ENCODE results near the gene TOP3A.

Gene TOP3A

DNA sequence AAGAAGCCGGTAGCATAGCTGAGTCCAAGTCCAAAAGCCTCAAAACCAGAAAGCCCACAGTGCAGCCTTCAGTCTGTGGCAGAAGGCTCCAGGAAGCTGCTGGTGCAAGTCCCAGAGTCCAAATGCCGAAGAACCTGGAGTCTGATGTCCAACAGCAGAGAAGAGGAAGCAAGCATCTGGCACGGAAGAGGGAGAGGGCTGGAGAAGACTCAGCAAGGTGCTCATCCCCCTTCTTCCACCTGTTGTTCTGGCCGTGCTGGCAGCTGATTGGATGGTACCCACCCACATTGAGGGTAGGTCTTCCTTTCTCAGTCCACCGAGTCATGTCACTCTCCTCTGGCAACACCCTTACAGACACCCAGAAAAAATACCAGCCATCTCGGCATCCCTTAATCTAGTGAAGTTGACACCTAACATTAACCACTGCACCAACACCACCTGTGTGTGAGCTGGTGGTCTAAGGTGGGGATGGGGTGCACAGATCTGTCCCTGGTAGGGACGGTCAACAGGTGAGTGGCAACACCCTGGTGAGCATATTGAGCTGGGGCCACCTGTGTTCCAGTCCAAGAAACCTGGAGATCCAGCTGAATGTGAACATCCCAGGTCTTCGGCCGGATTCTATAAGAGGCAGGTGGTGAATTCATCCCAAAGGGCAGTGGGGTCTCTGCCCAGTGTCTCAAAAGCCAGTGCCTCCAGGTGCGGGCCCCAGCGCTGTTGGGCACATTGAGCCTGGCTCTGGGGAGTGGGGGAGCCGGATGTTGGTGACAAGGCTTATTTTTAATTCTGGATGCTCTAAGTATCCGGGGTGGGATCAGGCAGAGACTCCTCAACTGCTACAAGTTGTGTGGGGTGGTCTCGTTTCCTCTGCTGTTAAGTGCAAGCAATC, 44.5 kb downstream of the TOP3A start:
- DNase-seq = no peak

DNA sequence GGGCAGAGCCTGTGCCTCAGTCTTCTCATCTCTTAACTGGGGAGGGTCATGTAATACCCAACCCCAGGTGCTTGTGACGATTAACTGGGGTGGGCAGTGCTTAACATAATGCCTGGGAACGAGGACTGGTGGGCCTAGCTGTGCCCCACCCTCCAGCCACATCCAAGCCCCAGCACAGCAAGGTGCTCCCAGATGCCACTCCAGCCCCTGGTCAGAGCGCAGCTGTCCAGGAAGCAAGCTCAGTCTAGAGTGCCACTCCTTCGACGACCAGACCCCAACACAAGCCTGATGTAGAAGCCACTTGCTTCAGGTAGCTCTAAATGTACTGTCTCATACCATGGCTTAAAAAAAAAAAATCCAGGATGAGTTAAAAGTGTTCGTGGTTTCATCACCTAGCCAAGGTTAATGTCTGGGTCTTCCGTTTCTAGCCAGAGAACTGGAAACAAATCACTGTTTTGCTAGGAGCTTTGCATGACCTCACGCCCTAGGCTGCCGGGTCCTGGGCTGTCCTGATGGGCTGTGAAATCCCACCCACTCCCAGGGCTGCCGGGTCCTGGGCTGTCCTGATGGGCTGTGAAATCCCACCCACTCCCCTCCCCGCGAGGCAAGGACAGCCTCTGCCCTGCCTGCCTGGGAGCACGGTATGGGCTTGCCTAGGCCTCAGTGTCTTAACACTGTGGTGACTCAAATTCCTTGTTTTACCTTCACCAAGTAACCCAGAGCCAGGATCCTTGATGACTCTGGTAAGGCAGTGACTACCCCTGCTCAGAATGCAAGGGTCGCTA, 46.7 kb downstream of the TOP3A start:
- no peak for DNase-seq

DNA sequence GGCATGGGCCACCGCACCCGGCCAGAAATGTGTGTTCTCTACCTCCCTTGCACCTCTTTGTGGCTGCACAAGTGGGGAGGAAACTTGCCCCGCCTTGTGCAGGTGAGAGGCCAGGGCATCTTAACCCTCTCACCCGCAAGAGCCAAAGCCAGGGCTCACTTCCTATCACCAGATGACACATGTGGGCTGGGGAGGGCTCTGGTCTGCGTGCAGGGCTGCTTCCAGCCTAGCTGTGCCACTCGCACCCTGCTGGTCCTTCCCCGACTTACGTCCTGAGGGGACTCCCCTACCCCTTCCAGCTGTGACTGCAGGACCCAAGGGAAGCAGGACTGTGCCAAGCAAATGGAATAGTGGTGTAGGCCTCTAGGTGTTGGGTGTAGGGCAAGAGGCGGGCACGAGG, 47.4 kb downstream of the TOP3A start:
- DNase-seq = no peak

DNA sequence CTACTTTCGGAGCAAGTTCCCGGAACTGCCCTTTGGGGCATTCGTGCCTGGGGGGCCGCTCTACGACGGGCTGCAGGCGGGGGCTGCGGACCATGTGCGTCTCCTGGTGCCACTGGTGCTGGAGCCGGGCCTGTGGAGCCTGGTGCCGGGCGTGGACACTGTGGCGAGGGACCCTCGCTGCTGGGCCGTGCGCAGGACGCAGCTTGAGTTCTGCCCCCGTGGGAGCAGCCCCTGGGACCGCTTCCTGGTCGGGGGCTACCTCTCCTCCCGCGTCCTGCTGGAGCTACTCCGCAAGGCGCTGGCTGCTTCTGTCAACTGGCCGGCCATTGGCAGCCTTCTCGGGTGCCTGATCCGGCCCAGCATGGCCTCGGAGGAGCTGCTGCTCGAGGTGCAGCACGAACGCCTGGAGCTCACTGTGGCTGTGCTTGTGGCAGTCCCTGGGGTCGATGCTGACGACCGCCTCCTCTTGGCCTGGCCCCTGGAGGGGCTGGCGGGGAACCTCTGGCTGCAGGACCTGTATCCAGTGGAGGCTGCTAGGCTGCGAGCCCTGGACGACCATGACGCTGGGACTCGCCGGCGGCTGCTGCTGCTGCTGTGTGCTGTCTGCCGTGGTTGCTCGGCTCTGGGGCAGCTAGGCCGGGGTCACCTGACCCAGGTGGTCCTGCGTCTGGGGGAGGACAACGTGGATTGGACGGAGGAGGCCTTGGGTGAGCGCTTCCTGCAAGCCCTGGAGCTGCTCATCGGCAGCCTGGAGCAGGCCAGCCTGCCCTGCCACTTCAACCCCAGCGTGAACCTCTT, 50.7 kb downstream of the TOP3A start:
- DNase-seq = no peak

DNA sequence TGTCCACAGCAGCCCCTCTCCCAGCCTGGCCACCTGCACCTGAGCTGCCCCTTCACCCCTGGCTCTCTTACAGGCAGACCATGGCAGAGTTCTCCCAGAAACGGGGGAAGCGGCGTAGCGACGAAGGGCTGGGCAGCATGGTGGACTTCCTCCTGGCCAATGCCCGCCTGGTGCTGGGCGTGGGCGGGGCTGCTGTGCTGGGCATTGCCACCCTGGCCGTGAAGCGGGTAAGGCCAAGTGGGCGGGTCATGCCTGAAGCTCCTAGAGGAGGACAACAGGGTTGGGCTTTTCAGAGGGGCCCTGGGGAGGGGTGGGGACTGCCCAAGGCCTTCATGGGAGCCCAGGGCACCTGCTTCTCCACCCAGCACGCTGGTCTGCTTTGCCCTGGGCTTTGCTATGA, 52.2 kb downstream of the TOP3A start:
- DNase-seq = no peak

DNA sequence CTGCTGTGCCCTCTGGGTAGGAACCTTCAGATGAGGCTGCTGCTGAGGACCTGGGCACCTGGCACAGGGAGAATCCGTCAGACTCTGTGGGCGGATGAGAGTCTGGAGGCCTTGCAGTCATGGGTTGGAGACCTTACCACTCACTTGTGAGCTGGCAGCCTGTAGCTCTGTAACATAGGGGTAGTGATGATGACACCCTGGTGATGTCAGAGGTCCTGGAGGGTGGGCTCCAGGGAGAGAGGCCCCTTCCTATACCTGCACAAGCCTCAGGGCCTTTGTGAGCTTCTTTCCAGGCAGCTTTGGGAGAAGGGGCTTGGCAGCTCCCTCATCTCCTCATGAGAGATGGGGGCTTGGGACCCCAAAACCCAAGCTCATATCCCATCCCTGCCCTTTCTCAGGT, 52.7 kb downstream of the TOP3A start:
- DNase-seq = no peak

DNA sequence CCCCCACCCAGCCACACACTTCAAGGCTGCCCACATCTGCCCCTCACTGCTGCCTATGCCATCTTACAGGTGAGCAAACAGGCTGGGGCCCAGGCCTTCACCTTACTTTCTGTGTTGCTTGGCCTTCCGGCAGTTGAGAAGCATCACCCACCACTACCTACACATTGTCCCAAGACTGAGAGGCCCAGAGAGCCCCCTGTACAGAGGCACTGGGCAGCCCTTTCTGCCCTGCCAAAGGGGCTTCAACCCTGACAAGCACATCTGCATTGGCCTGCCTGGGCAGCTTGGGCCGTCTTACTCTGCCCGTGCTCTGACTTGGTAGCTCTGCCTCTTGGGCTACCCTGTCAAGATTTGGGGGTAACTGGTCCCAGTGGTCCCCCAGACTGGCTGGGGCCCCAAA, 53.1 kb downstream of the TOP3A start:
- DNase-seq = no peak

DNA sequence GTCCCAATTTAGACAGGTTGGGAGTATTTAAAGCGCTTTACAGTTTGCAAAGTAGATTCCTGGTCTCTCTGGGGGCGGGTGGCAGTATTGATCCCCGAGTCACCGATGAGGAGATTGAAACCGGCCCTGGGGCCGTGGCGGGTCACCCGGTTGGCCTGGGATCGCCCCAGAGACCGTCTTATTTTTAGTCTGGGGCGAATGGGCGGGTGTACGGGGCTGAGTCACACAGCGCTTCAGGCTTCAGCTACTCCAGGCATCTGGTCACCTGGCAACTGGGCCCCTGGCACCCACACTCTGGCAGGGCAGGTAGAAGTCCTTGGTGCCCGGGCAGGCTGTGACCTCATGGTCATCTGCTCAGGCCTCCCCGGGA, 53.7 kb downstream of the TOP3A start:
- peak; percentile 47 for DNase-seq

DNA sequence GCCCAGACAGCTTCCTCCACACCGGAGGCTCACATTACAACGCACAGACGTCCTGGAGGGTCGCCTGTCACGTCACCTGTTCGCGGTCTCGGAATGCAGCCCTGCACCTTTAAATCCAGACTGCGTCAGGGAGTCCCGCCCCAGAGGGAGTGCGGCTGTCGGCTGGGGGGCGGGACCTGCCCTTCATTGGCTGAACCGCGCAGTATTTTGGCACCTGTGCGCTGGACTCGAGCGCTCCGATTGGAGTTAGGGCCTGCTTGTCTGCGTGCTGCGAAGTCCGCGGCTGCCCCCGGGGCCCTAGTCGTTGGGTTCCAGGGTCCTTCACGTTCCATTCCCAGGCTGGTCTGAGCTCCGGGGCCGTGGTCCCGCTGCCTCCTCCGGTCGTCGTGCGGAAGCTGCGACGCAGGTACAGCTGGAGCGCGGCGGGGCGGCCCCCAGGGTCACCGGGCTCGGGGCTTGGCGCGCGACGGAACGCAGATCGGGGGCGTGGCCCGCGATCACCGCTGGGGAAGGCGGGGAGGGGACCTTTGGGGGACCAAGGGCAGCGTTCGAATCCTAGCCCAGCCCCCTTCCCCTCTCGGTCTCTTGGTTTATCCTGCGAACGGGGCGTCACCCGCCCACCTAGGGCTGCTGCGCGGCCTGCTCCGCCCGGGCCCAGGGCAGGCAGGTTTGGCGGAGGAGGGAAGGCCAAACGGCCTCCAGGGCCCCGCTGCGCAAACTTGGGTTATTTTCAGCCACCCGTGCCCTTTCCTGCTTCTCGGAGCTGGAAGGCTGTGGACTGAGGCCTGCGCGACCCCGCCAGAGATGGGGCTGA, 54.3 kb downstream of the TOP3A start, which contains the start of gene MIEF2:
Gene MIEF2, plus strand, starts transcription at position 331 of the 814 bp plus-strand sequence. CDS start 2,059 bp downstream, outside the sequence.
- peak; percentile 91 for DNase-seq

DNA sequence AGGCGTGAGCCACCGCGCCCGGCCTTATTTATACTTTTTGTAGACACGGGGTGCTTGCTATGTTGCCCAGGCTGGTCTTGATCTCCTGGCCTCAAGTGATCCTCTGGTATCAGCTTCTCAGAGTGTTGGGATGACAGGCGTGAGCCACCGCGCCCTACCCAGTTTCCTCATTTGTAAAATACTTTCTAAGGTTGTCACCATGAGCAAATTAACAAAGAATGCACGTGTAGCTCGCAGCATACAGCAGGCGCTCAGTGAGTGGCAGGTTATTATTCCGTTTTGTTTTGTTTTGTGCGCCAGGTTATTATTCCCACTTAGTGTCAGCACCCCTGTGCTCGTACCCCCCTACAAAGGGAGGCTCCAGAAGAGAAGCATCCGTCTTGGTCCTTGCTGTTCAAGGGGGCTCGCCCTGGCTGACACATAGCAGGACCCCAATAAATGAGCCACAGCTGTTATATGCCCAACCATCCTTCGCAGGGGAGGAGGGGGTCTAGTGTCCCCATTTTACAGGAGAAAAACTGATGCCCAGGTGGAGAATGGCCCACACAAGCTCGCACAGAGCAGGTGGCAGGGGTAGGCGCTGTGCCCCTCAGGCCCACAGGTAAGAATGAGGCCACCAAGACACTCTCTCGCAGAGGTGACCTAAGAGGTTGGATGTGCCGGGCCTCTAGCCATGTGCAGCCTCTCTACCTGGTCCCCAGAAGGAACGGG, 55.0 kb downstream of the TOP3A start:
- no peak for DNase-seq

DNA sequence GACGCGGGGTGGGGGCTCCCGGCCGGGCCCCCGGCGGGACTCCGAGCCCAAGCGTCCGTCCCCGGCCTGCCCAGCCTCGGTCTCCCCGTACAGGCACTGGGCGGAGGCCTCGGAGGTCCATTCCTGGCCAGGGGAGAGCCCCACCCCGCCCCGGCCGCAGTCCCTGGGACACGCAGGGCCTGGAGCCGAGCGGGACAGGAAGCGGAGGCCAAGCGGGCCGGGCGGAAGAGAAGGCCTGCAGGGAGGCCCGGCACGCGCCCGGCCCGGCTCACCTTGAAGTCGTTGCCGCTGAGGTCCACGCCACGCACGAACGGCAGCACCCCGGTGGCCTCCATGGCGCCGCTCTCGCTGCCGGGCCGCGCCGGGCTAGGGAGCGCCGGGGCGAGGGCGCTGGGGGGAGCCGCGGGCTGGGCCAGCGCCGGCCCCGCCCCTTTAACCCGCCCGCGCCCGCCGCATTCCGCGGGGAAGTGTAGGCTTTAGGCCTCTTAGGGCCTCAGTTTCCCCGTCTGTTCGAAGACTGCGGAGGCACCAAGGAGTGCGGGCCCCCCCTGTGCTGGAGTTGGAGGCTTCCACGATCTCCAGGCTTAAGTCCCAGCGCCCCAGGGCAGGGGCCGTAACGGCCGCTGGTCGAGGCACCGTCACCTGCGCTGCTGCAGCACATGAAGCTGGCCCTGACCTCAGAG, 56.3 kb downstream of the TOP3A start, which contains the start of gene FLII:
Gene FLII, minus strand, starts transcription at position 383 of the 683 bp plus-strand sequence. Its CDS starts 48 bp downstream, at position 335.
- DNase-seq = peak; percentile 69

DNA sequence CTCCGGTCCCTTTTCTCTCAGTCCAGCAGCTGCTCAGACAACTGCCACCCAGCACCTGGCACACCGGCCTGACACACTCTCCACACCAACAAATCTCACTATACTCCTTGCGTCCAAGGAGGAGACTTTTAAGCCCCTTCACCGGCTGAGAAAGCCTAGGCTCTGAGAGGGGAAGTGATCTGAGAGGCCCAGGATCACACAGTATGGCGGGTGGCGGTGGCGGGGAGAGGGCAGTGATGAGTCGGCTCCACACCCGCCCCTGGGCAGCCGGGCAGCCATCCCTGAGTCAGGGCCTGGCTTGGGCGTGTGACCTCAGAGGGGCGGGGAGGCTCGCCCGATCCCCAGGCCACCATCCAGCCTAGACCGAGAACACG, 56.8 kb downstream of the TOP3A start:
- DNase-seq = peak; percentile 78

DNA sequence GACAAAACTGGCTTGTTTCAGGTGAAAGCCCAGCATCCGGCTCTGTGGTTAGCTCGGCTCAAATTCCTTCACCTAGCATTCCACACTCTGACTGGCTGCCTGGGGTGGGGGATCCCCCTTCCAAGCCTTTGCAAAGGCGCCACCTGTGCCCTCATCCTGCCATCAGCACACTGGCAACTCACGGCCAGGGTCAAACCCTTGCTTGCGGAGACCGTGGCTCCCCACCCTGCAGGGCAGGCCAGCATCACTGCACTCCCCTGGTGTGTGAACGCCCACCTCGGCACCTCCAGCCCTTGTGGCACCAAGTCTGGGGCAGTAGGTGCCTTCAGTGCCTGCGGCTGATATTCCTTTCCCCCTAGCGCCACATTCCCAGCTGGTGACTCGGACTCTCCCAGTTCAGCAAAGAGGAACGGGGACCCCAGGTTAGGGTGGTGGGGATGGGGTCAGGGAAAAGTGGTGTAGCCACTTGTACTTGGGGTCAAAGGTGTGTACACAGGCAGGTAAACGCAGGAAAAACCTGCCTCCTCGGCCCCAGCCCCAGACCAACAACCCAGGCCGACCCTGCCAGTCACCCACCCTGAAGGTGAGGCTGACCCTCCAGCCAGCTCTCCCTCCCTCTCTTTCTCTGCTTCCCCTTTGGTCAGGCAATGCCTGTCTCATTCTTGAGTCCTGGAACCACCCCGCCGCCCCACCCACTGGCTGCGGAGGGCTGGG, 57.4 kb downstream of the TOP3A start:
- DNase-seq = no peak

DNA sequence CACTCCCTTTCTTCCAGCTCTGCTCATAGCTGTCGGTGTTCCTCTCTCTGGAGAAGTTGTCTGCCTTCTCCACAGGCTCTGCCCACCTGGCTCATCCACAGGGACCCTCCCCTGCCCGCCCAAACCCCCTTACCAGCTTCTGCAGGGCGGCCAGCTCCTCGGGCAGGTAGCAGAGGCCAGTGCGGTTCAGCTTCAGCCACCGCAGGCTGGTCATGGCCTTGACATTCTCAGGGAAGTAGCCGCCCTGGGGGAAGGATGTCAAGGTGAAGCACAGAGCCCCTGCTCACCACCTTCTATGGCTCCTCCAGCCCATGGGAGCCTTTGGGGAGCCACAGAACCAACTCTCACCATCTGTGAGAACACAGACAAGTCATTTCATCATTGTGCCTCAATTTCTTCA, 58.0 kb downstream of the TOP3A start:
- DNase-seq = no peak

DNA sequence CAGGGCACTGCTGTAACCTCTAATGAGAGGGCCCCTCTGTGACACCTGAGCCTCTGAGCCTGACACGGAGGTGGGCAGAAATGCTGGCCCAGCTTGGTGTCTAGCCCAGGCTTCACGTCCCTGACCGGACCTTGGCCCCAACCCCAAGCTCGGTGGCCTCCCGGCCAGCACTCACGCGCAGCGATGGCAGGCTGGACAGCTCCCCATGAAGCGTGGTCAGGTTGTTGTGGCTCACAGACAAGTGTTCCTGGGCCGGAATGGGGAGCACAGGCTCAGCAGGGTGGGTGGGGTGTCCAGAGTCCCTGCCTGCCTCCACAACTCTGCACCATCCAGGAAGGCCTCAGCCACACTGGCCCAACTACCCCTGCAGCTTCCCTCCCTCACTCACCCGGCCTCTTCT, 58.4 kb downstream of the TOP3A start:
- no peak for DNase-seq

DNA sequence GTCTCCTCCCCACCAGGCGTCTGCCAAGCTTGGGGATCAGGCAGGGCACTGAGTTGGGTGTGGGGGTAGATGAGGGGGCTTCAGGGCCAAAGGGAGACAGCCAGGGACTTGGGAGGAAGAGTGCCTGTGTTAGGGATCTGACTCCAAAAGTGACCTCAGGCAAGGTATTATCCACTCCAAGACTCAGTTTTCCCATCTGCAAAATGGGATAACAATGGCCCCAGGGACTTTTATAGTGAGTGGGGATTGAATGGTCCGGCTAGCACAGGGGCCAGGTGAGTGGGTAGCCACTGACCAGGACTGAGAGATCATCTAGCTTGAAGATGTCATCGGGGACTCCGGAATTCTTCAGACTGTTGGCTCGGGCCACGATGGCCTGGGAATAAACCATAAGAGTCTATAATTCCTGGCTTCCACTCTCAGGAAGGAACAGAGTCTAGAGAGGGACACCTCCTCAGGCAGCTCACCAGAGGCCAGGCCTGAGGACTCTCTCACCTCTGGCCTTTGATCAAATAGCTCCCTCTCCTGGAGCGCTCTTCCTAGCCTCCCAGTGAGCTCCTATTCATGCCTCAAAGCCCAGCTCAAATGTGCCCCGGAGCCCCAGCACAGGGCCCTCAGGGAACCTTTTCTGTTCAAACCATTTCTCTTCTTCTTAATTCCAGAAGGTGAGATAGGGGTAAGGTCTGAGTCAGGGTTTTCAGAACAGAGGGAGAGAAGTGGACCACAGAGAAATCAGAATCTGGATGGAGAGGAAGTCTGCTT, 59.7 kb downstream of the TOP3A start:
- no peak for DNase-seq

DNA sequence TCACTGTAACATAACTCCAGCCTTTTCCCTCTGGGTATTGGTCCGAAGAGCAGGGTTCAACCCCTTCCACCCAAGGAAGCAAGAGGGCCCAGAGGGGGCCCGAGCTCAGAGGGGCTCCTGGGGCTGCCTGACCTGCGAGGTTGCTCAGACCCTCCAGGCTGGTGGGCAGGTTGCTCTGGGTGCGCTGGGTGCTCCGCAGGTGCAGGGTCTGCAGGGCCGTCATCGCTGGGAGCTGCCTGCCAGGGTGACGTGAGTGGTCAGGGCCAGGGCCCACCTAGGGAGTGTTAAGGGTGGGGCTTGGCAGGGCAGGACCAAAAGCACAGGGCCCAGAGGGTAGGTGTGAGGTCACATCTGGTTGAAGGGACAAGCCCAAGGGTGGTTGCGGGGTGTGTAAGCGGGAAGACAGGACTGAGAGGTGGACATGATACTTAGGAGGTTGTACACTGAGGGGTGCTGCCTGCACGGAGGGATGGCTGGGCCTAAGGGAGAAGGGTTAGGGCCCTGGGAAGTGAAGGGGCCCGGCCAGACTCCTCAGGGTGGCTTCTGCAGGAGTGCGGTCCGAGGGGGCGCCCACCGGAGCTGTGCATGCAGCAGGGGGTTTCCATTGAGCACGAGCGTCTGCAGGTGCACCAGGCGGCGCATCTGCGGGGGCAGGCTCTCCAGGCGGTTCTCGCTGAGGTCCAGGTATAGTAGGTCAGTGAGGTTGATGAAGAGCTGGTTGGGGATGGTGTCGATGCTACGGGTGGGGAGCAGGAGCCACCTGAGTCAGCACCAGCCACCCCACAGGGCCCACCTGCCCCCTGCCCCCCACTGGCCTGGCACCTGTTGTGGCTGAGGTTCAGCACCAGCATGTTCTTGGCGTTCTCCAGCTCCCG, 60.6 kb downstream of the TOP3A start:
- DNase-seq = no peak

DNA sequence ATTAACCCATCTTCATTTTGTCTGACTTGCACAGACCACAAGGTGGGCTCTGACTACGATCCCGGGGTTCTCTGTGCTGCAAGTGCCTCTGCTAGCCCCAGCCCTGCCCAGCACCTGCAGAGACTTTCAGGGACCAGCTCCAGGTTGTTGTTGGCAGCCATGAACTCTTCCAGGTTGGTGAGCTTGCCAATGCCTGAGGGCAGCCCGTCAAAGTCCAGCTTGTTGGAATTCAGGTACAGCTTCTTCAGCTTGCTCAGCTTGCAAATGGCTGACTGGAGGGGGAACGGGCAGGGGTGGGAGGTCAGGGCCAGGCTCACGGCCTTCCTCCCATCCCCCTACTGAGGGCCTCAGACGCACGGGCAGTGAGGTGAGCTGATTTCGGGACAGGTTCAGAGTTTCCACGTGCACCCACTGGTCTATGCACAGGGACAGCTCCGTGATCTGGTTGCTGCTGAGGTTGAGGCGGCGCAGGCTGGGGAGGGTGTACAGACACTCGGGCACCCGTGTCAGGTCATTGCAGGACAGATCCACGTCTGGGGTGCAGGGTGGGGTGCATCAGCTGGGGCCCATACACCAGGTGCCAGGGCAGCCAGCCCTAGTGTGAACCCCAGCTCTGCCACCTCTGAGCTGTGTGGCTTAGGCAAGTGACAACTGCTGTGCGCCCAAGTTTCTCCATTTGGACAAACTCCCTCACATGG, 61.5 kb downstream of the TOP3A start:
- DNase-seq = no peak
